HK-2 (cell line): ENCODE measurements around the gene HMOX1.
A peak's percentile ranks its signal among the peaks of the same experiment; 100 is the strongest.
"Not testable (repeated sequence)": the region's sequence is repeated elsewhere in the genome, so short reads cannot be mapped to it uniquely, and the experiment has no call there.

Experiments used
- DNase-seq: peaks from one replicate; pipeline ENCODE4 v3.0.0-alpha.2; 2018; ENCODE audit not compliant: unreplicated experiment

HMOX1 gene

GRCh38 chr22:35380013-35380412 is 883 bp upstream of the HMOX1 start:
- DNase-seq, result no peak

GRCh38 chr22:35381424-35382009 is 621 bp downstream of the HMOX1 start:
- DNase-seq, result no peak

GRCh38 chr22:35383679-35384071 is 2.8 kb downstream of the HMOX1 start:
- no peak for DNase-seq

- DNase-seq, result no peak
Measured at GRCh38 chr22:35384527-35384926, 3.6 kb downstream of the HMOX1 start.

GRCh38 chr22:35384975-35385588 is 4.2 kb downstream of the HMOX1 start:
- DNase-seq, result no peak

- no peak for DNase-seq
Measured at GRCh38 chr22:35386670-35387288, 5.9 kb downstream of the HMOX1 start.

GRCh38 chr22:35390933-35391332 is 10.0 kb downstream of the HMOX1 start:
- no peak for DNase-seq

- DNase-seq, result no peak
Measured at GRCh38 chr22:35392357-35392756, 11.5 kb downstream of the HMOX1 start.

- DNase-seq, result no peak
Measured at GRCh38 chr22:35393116-35394010, 12.5 kb downstream of the HMOX1 start.

- no peak for DNase-seq
Measured at GRCh38 chr22:35394011-35394312, 13.1 kb downstream of the HMOX1 start.

GRCh38 chr22:35394810-35395563 is 14.1 kb downstream of the HMOX1 start:
- no peak for DNase-seq

- not testable (repeated sequence) for DNase-seq
Measured at GRCh38 chr22:35396622-35397021, 15.7 kb downstream of the HMOX1 start.

GRCh38 chr22:35397095-35397904 is 16.4 kb downstream of the HMOX1 start:
- DNase-seq, result peak; percentile 39

- DNase-seq, result no peak
Measured at GRCh38 chr22:35398591-35398973, 17.7 kb downstream of the HMOX1 start.

- no peak for DNase-seq
Measured at GRCh38 chr22:35399114-35399677, 18.3 kb downstream of the HMOX1 start.

- peak; percentile 97 for DNase-seq
Measured at GRCh38 chr22:35399678-35400500, 19.0 kb downstream of the HMOX1 start, which contains the start of gene MCM5. TSS of gene MCM5 (plus strand) at chr22:35400140. CDS start at chr22:35400439, 299 bp downstream.

- DNase-seq, result no peak
Measured at GRCh38 chr22:35400501-35400790, 19.6 kb downstream of the HMOX1 start.

- DNase-seq, result no peak
Measured at GRCh38 chr22:35401863-35402262, 21.0 kb downstream of the HMOX1 start.

- DNase-seq, result no peak
Measured at GRCh38 chr22:35403356-35403755, 22.5 kb downstream of the HMOX1 start.

GRCh38 chr22:35404176-35404575 is 23.3 kb downstream of the HMOX1 start:
- no peak for DNase-seq
